H1 (cell line): ENCODE data around the gene NPFF. TPM values are rescaled to one million over a fixed set of nuclear protein-coding genes. Genes with fewer than 3 reads are reported as not detected.

Experiments used
- CTCF ChIA-PET: fragments of 300-600 bp; sonication (Branson Sonifier 250); formaldehyde crosslinking; loops from one replicate; lab custom pipeline; 2021; ENCODE audit not compliant: partially characterized antibody; lab: Charles Lee
- POLR2A ChIA-PET: fragments of 300-600 bp; sonication (Branson Sonifier 250); formaldehyde crosslinking; loops from one replicate; lab custom pipeline; 2021; ENCODE audit warnings: inconsistent platforms; ENCODE audit not compliant: partially characterized antibody; lab: Charles Lee
- DNase-seq, 2 experiments: peaks; one replicate each; pipeline versions ENCODE4 v3.0.0 to v3.0.0-alpha.2; 2010 to 2022; ENCODE audit warnings: low spot score in 2 of 2, low read depth in 1 of 2, mixed read lengths in 1 of 2
- FAIRE-seq: peaks from 2 replicates; lab custom pipeline; 2011; peaks lifted over from hg19 to GRCh38; lab: Jason Lieb, UNC
- H2AFZ ChIP-seq: 2 replicates; pipeline ENCODE4 v1.8.1; 2012; ENCODE audit warnings: low read length, inconsistent platforms
- H2AK5ac ChIP-seq: 2 replicates; pipeline ENCODE4 v1.6.1; 2013; ENCODE audit warnings: low read depth, low read length
- H2BK120ac ChIP-seq: replicated peaks from 2 replicates; pipeline ENCODE3; 2013; ENCODE audit warnings: low read depth, low read length, inconsistent platforms
- H2BK12ac ChIP-seq: 2 replicates; pipeline ENCODE4 v1.6.1; 2013; ENCODE audit warnings: low read depth, low read length
- H2BK15ac ChIP-seq: 2 replicates; pipeline ENCODE4 v1.6.1; 2013; ENCODE audit warnings: low read length
- H2BK20ac ChIP-seq: 2 replicates; pipeline ENCODE4 v1.6.1; 2013; ENCODE audit warnings: low read length
- H2BK5ac ChIP-seq: 2 replicates; pipeline ENCODE4 v1.6.1; 2013; ENCODE audit warnings: low read depth, low read length
- H3K14ac ChIP-seq: 2 replicates; pipeline ENCODE4 v1.6.1; 2013; ENCODE audit warnings: inconsistent platforms; ENCODE audit not compliant: insufficient read length
- H3K18ac ChIP-seq: 2 replicates; pipeline ENCODE4 v1.6.1; 2013; ENCODE audit warnings: low read length; ENCODE audit errors: extremely low read depth
- H3K23ac ChIP-seq: 2 replicates; pipeline ENCODE4 v1.6.1; 2013; ENCODE audit warnings: inconsistent platforms; ENCODE audit not compliant: insufficient read length
- H3K23me2 ChIP-seq: 2 replicates; pipeline ENCODE4 v1.6.1; 2013; ENCODE audit warnings: low read depth, low read length
- H3K27ac ChIP-seq: 2 replicates; pipeline ENCODE4 v1.6.1; 2011; ENCODE audit warnings: low read depth, low read length, inconsistent platforms
- H3K27me3 ChIP-seq, 4 experiments: replicated peaks in 1 of 4; 1 replicate in 1 of 4; 2 replicates in 3 of 4; pipeline versions ENCODE4 v1.6.1 to v1.8.1; 2011 to 2013; ENCODE audit warnings: low read length in 3 of 4, mild to moderate bottlenecking in 3 of 4, inconsistent platforms in 2 of 4, mixed read lengths in 2 of 4, moderate library complexity in 1 of 4; ENCODE audit not compliant: control insufficient read depth in 3 of 4, insufficient read depth in 3 of 4; ENCODE audit errors: extremely low read depth in 1 of 4
- H3K36me3 ChIP-seq, 4 experiments: 2 replicates each; pipeline versions ENCODE4 v1.6.1 to v1.8.1; 2011 to 2013; ENCODE audit warnings: mild to moderate bottlenecking in 4 of 4, low read length in 3 of 4, moderate library complexity in 2 of 4, control low read depth in 1 of 4, inconsistent platforms in 1 of 4; ENCODE audit not compliant: insufficient read depth in 4 of 4, control insufficient read depth in 2 of 4
- H3K4ac ChIP-seq: replicated peaks from 2 replicates; pipeline ENCODE3; 2013; ENCODE audit warnings: low read length, low read depth, mixed read lengths, inconsistent platforms; ENCODE audit not compliant: insufficient read length
- H3K4me1 ChIP-seq, 4 experiments: replicated peaks in 1 of 4; 1 replicate in 1 of 4; 2 replicates in 3 of 4; pipeline versions ENCODE4 v1.6.1 to v1.8.1; 2011 to 2013; ENCODE audit warnings: low read length in 3 of 4, inconsistent platforms in 2 of 4, mixed read lengths in 1 of 4; ENCODE audit not compliant: insufficient read depth in 4 of 4, control insufficient read depth in 3 of 4
- H3K4me2 ChIP-seq, 2 experiments: 2 replicates each; pipeline versions ENCODE4 v1.6.1 to v1.8.1; 2011 to 2013; ENCODE audit warnings: low read depth in 2 of 2, low read length in 2 of 2, control low read depth in 1 of 2, inconsistent platforms in 1 of 2, mild to moderate bottlenecking in 1 of 2; ENCODE audit not compliant: insufficient read depth in 1 of 2
- H3K4me3 ChIP-seq, 4 experiments: fragments of 200-600, 300-600 bp in 1 of 4; sonication (generic), shearing (Covaris generic), sonication (Bioruptor Twin) in 1 of 4; 2 replicates each; pipeline versions ENCODE4 v1.5.1 to v1.8.1; 2011 to 2016; ENCODE audit warnings: low read length in 4 of 4, low read depth in 3 of 4, control low read depth in 2 of 4, inconsistent platforms in 2 of 4, mild to moderate bottlenecking in 2 of 4, mixed read lengths in 1 of 4, moderate library complexity in 1 of 4; ENCODE audit not compliant: insufficient read depth in 2 of 4; ENCODE audit errors: extremely low read depth in 1 of 4
- H3K56ac ChIP-seq: replicated peaks from 2 replicates; pipeline ENCODE3; 2013; ENCODE audit warnings: low read depth, mild to moderate bottlenecking, mixed read lengths, low read length, inconsistent platforms; ENCODE audit not compliant: insufficient read length
- H3K79me1 ChIP-seq: 2 replicates; pipeline ENCODE4 v1.6.1; 2013; ENCODE audit warnings: low read depth, low read length, control low read depth
- H3K79me2 ChIP-seq, 2 experiments: 2 replicates each; pipeline versions ENCODE4 v1.6.1 to v1.8.1; 2012 to 2013; ENCODE audit warnings: low read length in 2 of 2, mild to moderate bottlenecking in 2 of 2, inconsistent platforms in 1 of 2; ENCODE audit not compliant: insufficient read depth in 2 of 2, control insufficient read depth in 1 of 2
- H3K9ac ChIP-seq, 4 experiments: replicated peaks in 1 of 4; 1 replicate in 1 of 4; 2 replicates in 3 of 4; pipeline versions ENCODE4 v1.6.1 to v1.8.1; 2011 to 2013; ENCODE audit warnings: low read depth in 3 of 4, low read length in 3 of 4, control low read depth in 2 of 4, mild to moderate bottlenecking in 2 of 4, moderate library complexity in 2 of 4, inconsistent platforms in 1 of 4; ENCODE audit errors: extremely low read depth in 1 of 4
- H3K9me3 ChIP-seq, 2 experiments: 2 replicates each; pipeline versions ENCODE4 v1.6.1 to v1.8.1; 2012 to 2013; ENCODE audit warnings: mild to moderate bottlenecking in 2 of 2, moderate library complexity in 2 of 2, control low read depth in 1 of 2, inconsistent platforms in 1 of 2, low read depth in 1 of 2, low read length in 1 of 2, mixed read lengths in 1 of 2; ENCODE audit not compliant: insufficient read depth in 2 of 2
- H4K20me1 ChIP-seq, 2 experiments: replicated peaks in 1 of 2; 2 replicates each; pipeline versions ENCODE3 to v1.8.1; 2011 to 2013; ENCODE audit warnings: inconsistent platforms in 2 of 2, low read length in 2 of 2, mild to moderate bottlenecking in 1 of 2; ENCODE audit not compliant: insufficient read depth in 2 of 2, control insufficient read depth in 1 of 2
- H4K5ac ChIP-seq: 2 replicates; pipeline ENCODE4 v1.6.1; 2013; ENCODE audit warnings: low read length, low read depth, mixed read lengths, inconsistent platforms; ENCODE audit not compliant: insufficient read length
- H4K8ac ChIP-seq: 2 replicates; pipeline ENCODE4 v1.8.0; 2013; ENCODE audit warnings: mild to moderate bottlenecking, moderate library complexity, low read length, inconsistent platforms; ENCODE audit not compliant: insufficient read depth; ENCODE audit errors: extremely low read depth
- H4K91ac ChIP-seq: replicated peaks from 2 replicates; pipeline ENCODE3; 2013; ENCODE audit warnings: low read length, mixed read lengths, inconsistent platforms; ENCODE audit not compliant: insufficient read length
- ASH2L ChIP-seq: fragments of 200-600, 300-600 bp; sonication (generic); IDR thresholded peaks from one replicate; pipeline ENCODE4 v1.7.1; 2017; ENCODE audit warnings: low read length
- POU5F1 ChIP-seq: IDR thresholded peaks from 2 replicates; pipeline ENCODE4 v1.6.1; 2011; ENCODE audit warnings: low read depth, mild to moderate bottlenecking, low read length, moderate library complexity
- WGBS, 2 experiments: shearing (Covaris generic) in 1 of 2; methylation state at CpG; one replicate each; pipeline versions ENCODE4 v1.1.6 to v1.1.7; 2013 to 2015; ENCODE audit warnings: low lambda C conversion rate in 2 of 2, mixed read lengths in 2 of 2, inconsistent platforms in 1 of 2, low coverage in 1 of 2, missing lambda C conversion rate in 1 of 2; ENCODE audit not compliant: insufficient replicate concordance in 2 of 2, insufficient coverage in 1 of 2, insufficient read length in 1 of 2; ENCODE audit errors: extremely low coverage in 1 of 2, missing lambda C conversion rate in 1 of 2; 5-methylcytosine and 5-hydroxymethylcytosine counted together
- polyA plus RNA-seq, 7 experiments: library from polyadenylated mRNA; depleted of rRNA in 3 of 7; stranded (reverse) in 5 of 7; unstranded in 2 of 7; fragments of >200 nt in 5 of 7; fragments of 200-250 nt in 2 of 7; gene quantifications; 1 replicate in 5 of 7; 2 replicates in 1 of 7; 4 replicates in 1 of 7; pipeline versions ENCODE4 v1.2.1 to v1.2.3, GENCODE V29; 2011 to 2013; ENCODE audit warnings: missing spikeins in 2 of 7, mixed read lengths in 2 of 7
- total RNA-seq: library from RNA; stranded (reverse); fragmentation: NEBNext Ultra II Directional; extraction: Animal tissue kit (Norgen Biotek cat#: 25700); gene quantifications from 2 replicates; pipeline ENCODE4 v1.2.1, GENCODE V29; 2021

The NPFF gene
- total and polyA plus RNA-seq, 2 of the 8 experiments (the other 6 are each of a cell fraction or from before 2014, with no cell fraction given) = not detected

DNA sequence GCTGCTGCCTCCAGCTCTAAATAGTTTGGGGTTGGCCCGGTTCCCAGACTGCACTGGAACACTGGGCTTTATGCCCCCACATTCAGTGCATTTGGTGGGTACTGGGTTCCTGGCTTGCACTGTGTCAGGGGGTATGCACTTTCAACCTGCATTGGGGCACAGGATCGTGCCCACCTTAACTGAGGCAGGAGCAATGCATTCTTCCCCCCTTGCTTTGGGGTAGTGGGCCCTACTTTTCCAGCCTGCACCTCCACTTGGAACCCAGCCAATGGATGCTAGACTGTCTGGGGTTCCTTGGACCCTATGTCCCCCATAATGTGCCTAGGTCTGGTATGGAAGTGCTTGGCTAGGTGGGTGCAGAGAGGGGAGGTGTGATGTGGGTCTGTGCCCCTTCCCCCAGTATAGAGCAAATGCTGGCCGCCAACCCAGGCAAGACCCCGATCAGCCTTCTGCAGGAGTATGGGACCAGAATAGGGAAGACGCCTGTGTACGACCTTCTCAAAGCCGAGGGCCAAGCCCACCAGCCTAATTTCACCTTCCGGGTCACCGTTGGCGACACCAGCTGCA, 5.6 kb downstream of the NPFF start:
- peak overlapping the region; percentile 71; the same call in 1 of the 2 replicates for H2AFZ ChIP-seq
- peak overlapping the region; percentile 42 for H4K5ac ChIP-seq
- no peak for FAIRE-seq
- peak; percentile 0 for TF ChIP-seq ASH2L
- no peak for TF ChIP-seq POU5F1
- TF ChIP-seq, all 59 proteins: peak for 1
- Histone ChIP-seq H3K18ac (peak overlapping the region; percentile 49), H3K79me2 (peaks cover 0 to 29% of the 10 kb centered on the region in 2 experiments; a peak in 2 of 4 replicates), H3K56ac (peak overlapping the region; percentile 37), H2AK5ac (0 out of 2 replicates have a peak overlapping the region, but pooled peaks have one; percentile 30), H2BK15ac (peak overlapping the region; percentile 46; the same call in 1 of the 2 replicates), H3K4ac (peak overlapping the region; percentile 86), H3K4me1 (peaks cover 8 to 35% (median 20%) of the 10 kb centered on the region in 4 experiments), H3K79me1 (peaks cover 13% of the 10 kb centered on the region), H3K27me3 (no peaks in the 10 kb centered on the region), H4K8ac (peak overlapping the region; percentile 99), H3K23me2 (peaks cover 22% of the 10 kb centered on the region), H3K9me3 (no peaks in the 10 kb centered on the region), H2BK20ac (0 out of 2 replicates have a peak overlapping the region, but pooled peaks have one; percentile 41), H2BK5ac (peak overlapping the region; percentile 99), H3K36me3 (peaks cover 8 to 20% (median 14%) of the 10 kb centered on the region in 4 experiments; a peak in 7 of 8 replicates), H3K23ac (no peak overlapping the region), H2BK120ac (no peak overlapping the region), H4K91ac (peak overlapping the region; percentile 88), H2BK12ac (0 out of 2 replicates have a peak overlapping the region, but pooled peaks have one; percentile 5), H3K4me2 (peak overlapping the region; percentile 79 to 98), H3K9ac (peak overlapping the region in 3 of 4 experiments; percentile 20 to 91 (median 64); a peak in 4 of 7 replicates), H3K14ac (peak overlapping the region; percentile 20), H3K4me3 (peak overlapping the region; percentile 55 to 91 (median 77)), H4K20me1 (peaks cover 0 to 4% of the 10 kb centered on the region in 2 experiments), H3K27ac (peak overlapping the region; percentile 91; the same call in 1 of the 2 replicates)
- POLR2A ChIA-PET = interaction anchor here (0.5 to 67.0 kb wide), 33 partner anchors 10 to 309 kb away, joined by 3 to 3397 read pairs (median 4); partner anchors contain the start of genes AAAS, AMHR2, ATF7 and ATP5MC2
- CTCF ChIA-PET = interaction anchor here (0.6 to 5.5 kb wide), 9 partner anchors 8 to 180 kb away, joined by 3 to 41 read pairs (median 5); partner anchors contain the start of gene AAAS
- WGBS, 2 experiments = 78% methylated on average over 7 of the region's 10 CpGs; no CpG with 5 or more reads in 1 of the 2 experiments
- no peak for DNase-seq
